ENCODE results near the gene TAF13.
"Not testable (repeated sequence)": the region's sequence is repeated elsewhere in the genome, so short reads cannot be mapped to it uniquely, and the experiment has no call there.

TAF13 gene

GRCh38 chr1:109029493-109029892 is 46.3 kb downstream of the TAF13 start:
- not testable (repeated sequence) for H3K4me3 ChIP-seq (ENCODE audit: insufficient read depth, low read depth, low read length, poor library complexity, severe bottlenecking); H3K36me3 ChIP-seq (ENCODE audit: control insufficient read depth, insufficient read depth, low read length); H3K27ac ChIP-seq (ENCODE audit: insufficient read depth, low read length, poor library complexity, severe bottlenecking); H3K27me3 ChIP-seq (replicated peaks; ENCODE audit: control insufficient read depth, insufficient read depth, low read length, poor library complexity, severe bottlenecking); DNase-seq; H3K4me1 ChIP-seq (ENCODE audit: control insufficient read depth, insufficient read depth, low read length, poor library complexity, severe bottlenecking); H3K9me3 ChIP-seq (ENCODE audit: control insufficient read depth, low read length)

- DNase-seq = no peak
- no peak overlapping the region for H3K4me3 ChIP-seq (ENCODE audit: insufficient read depth, low read depth, low read length, poor library complexity, severe bottlenecking)
- no peaks in the 10 kb centered on the region for H3K36me3 ChIP-seq (ENCODE audit: control insufficient read depth, insufficient read depth, low read length)
- H3K27ac ChIP-seq (ENCODE audit: insufficient read depth, low read length, poor library complexity, severe bottlenecking) = no peak overlapping the region
- no peaks in the 10 kb centered on the region for H3K9me3 ChIP-seq (ENCODE audit: control insufficient read depth, low read length)
- H3K27me3 ChIP-seq (replicated peaks; ENCODE audit: control insufficient read depth, insufficient read depth, low read length, poor library complexity, severe bottlenecking) = no peaks in the 10 kb centered on the region
- no peaks in the 10 kb centered on the region for H3K4me1 ChIP-seq (ENCODE audit: control insufficient read depth, insufficient read depth, low read length, poor library complexity, severe bottlenecking)
These were observed 48.0 kb downstream of the TAF13 start for GRCh38 chr1:109027841-109028240.

GRCh38 chr1:109025694-109026093 is 50.1 kb downstream of the TAF13 start:
- Histone ChIP-seq H3K9me3 (ENCODE audit: control insufficient read depth, low read length) (no peaks in the 10 kb centered on the region), H3K36me3 (ENCODE audit: control insufficient read depth, insufficient read depth, low read length) (no peaks in the 10 kb centered on the region), H3K27ac (ENCODE audit: insufficient read depth, low read length, poor library complexity, severe bottlenecking) (no peak overlapping the region), H3K27me3 (replicated peaks; ENCODE audit: control insufficient read depth, insufficient read depth, low read length, poor library complexity, severe bottlenecking) (no peaks in the 10 kb centered on the region), H3K4me1 (ENCODE audit: control insufficient read depth, insufficient read depth, low read length, poor library complexity, severe bottlenecking) (no peaks in the 10 kb centered on the region), H3K4me3 (ENCODE audit: insufficient read depth, low read depth, low read length, poor library complexity, severe bottlenecking) (no peak overlapping the region)
- no peak for DNase-seq

GRCh38 chr1:109024646-109025045 is 51.2 kb downstream of the TAF13 start:
- no peaks in the 10 kb centered on the region for H3K4me1 ChIP-seq (ENCODE audit: control insufficient read depth, insufficient read depth, low read length, poor library complexity, severe bottlenecking)
- no peak overlapping the region for H3K4me3 ChIP-seq (ENCODE audit: insufficient read depth, low read depth, low read length, poor library complexity, severe bottlenecking)
- no peaks in the 10 kb centered on the region for H3K27me3 ChIP-seq (replicated peaks; ENCODE audit: control insufficient read depth, insufficient read depth, low read length, poor library complexity, severe bottlenecking)
- no peaks in the 10 kb centered on the region for H3K36me3 ChIP-seq (ENCODE audit: control insufficient read depth, insufficient read depth, low read length)
- no peaks in the 10 kb centered on the region for H3K9me3 ChIP-seq (ENCODE audit: control insufficient read depth, low read length)
- H3K27ac ChIP-seq (ENCODE audit: insufficient read depth, low read length, poor library complexity, severe bottlenecking) = no peak overlapping the region
- no peak for DNase-seq

GRCh38 chr1:109020693-109021257 is 55.0 kb downstream of the TAF13 start:
- H3K9me3 ChIP-seq (ENCODE audit: control insufficient read depth, low read length) = no peaks in the 10 kb centered on the region
- no peaks in the 10 kb centered on the region for H3K27me3 ChIP-seq (replicated peaks; ENCODE audit: control insufficient read depth, insufficient read depth, low read length, poor library complexity, severe bottlenecking)
- H3K4me3 ChIP-seq (ENCODE audit: insufficient read depth, low read depth, low read length, poor library complexity, severe bottlenecking) = no peak overlapping the region
- H3K27ac ChIP-seq (ENCODE audit: insufficient read depth, low read length, poor library complexity, severe bottlenecking) = no peak overlapping the region
- H3K4me1 ChIP-seq (ENCODE audit: control insufficient read depth, insufficient read depth, low read length, poor library complexity, severe bottlenecking) = no peaks in the 10 kb centered on the region
- no peak for DNase-seq
- no peaks in the 10 kb centered on the region for H3K36me3 ChIP-seq (ENCODE audit: control insufficient read depth, insufficient read depth, low read length)

GRCh38 chr1:109017719-109018118 is 58.1 kb downstream of the TAF13 start:
- H3K9me3 ChIP-seq (ENCODE audit: control insufficient read depth, low read length); H3K4me3 ChIP-seq (ENCODE audit: insufficient read depth, low read depth, low read length, poor library complexity, severe bottlenecking); H3K27ac ChIP-seq (ENCODE audit: insufficient read depth, low read length, poor library complexity, severe bottlenecking); H3K36me3 ChIP-seq (ENCODE audit: control insufficient read depth, insufficient read depth, low read length); H3K27me3 ChIP-seq (replicated peaks; ENCODE audit: control insufficient read depth, insufficient read depth, low read length, poor library complexity, severe bottlenecking); DNase-seq; H3K4me1 ChIP-seq (ENCODE audit: control insufficient read depth, insufficient read depth, low read length, poor library complexity, severe bottlenecking): not testable (repeated sequence)

GRCh38 chr1:109017134-109017533 is 58.7 kb downstream of the TAF13 start:
- no peaks in the 10 kb centered on the region for H3K27me3 ChIP-seq (replicated peaks; ENCODE audit: control insufficient read depth, insufficient read depth, low read length, poor library complexity, severe bottlenecking)
- H3K27ac ChIP-seq (ENCODE audit: insufficient read depth, low read length, poor library complexity, severe bottlenecking) = no peak overlapping the region
- no peak overlapping the region for H3K4me3 ChIP-seq (ENCODE audit: insufficient read depth, low read depth, low read length, poor library complexity, severe bottlenecking)
- peaks cover 5% of the 10 kb centered on the region for H3K36me3 ChIP-seq (ENCODE audit: control insufficient read depth, insufficient read depth, low read length)
- no peak for DNase-seq
- no peaks in the 10 kb centered on the region for H3K9me3 ChIP-seq (ENCODE audit: control insufficient read depth, low read length)
- no peaks in the 10 kb centered on the region for H3K4me1 ChIP-seq (ENCODE audit: control insufficient read depth, insufficient read depth, low read length, poor library complexity, severe bottlenecking)
